Mesothelial cell of epicardium (in vitro differentiated cells): ENCODE results near the gene TMEM54. TPM values are rescaled to one million over a fixed set of nuclear protein-coding genes. Genes with fewer than 3 reads are reported as not detected.

Source experiments
- DNase-seq, 2 experiments: peaks; one replicate each; pipeline ENCODE4 v3.0.0; 2021; ENCODE audit warnings: low spot score in 2 of 2; ENCODE audit not compliant: unreplicated experiment in 2 of 2
- H3K27ac Mint-ChIP-seq: 2 replicates; pipeline ENCODE4 v1.8.0; 2021; ENCODE audit warnings: mixed read lengths
- H3K27me3 Mint-ChIP-seq: 2 replicates; pipeline ENCODE4 v1.8.0; 2021; ENCODE audit warnings: low read depth, mixed read lengths
- H3K36me3 Mint-ChIP-seq: 2 replicates; pipeline ENCODE4 v1.8.0; 2021; ENCODE audit warnings: mixed read lengths
- H3K4me1 Mint-ChIP-seq: 2 replicates; pipeline ENCODE4 v1.8.0; 2021; ENCODE audit warnings: mixed read lengths
- H3K4me3 Mint-ChIP-seq: 2 replicates; pipeline ENCODE4 v1.8.0; 2021; ENCODE audit warnings: mild to moderate bottlenecking, moderate library complexity, mixed read lengths
- H3K9me3 Mint-ChIP-seq: 2 replicates; pipeline ENCODE4 v1.8.0; 2021; ENCODE audit warnings: mixed read lengths
- CTCF ChIP-seq: fragments of 200-600 bp; sonication (generic); IDR thresholded peaks from one replicate; pipeline ENCODE4 v1.5.0; 2021; ENCODE audit warnings: antibody characterized with exemption; ENCODE audit not compliant: unreplicated experiment
- total RNA-seq: library from RNA; stranded (reverse); gene quantifications from 3 replicates; pipeline ENCODE4 v1.2.1, GENCODE V29; 2021

The TMEM54 gene
- total RNA-seq, 1 donor from 2014 or later = 49.0 TPM

- no peak for DNase-seq
- Mint-ChIP-seq H3K4me3 (no peak overlapping the region), H3K9me3 (no peaks in the 10 kb centered on the region), H3K4me1 (peaks cover 24% of the 10 kb centered on the region), H3K27ac (peak overlapping the region; percentile 57), H3K36me3 (no peaks in the 10 kb centered on the region), H3K27me3 (no peaks in the 10 kb centered on the region)
- TF ChIP-seq CTCF = no peak
Measured at GRCh38 chr1:32897082-32898049, 3.8 kb downstream of the TMEM54 start.

- Mint-ChIP-seq H3K36me3 (no peaks in the 10 kb centered on the region), H3K4me3 (no peak overlapping the region), H3K27ac (no peak overlapping the region), H3K27me3 (peaks cover 1% of the 10 kb centered on the region), H3K9me3 (no peaks in the 10 kb centered on the region), H3K4me1 (peaks cover 27% of the 10 kb centered on the region)
- no peak for DNase-seq
- no peak for TF ChIP-seq CTCF
Measured at GRCh38 chr1:32896451-32896850, 4.7 kb downstream of the TMEM54 start.

- Mint-ChIP-seq H3K4me1 (peaks cover 27% of the 10 kb centered on the region), H3K9me3 (no peaks in the 10 kb centered on the region), H3K27me3 (peaks cover 1% of the 10 kb centered on the region), H3K27ac (no peak overlapping the region), H3K4me3 (no peak overlapping the region), H3K36me3 (no peaks in the 10 kb centered on the region)
- no peak for DNase-seq
- TF ChIP-seq CTCF = no peak
Measured at GRCh38 chr1:32895325-32896215, 5.6 kb downstream of the TMEM54 start.

GRCh38 chr1:32894681-32895080 is 6.5 kb downstream of the TMEM54 start:
- Mint-ChIP-seq H3K27me3 (peaks cover 1% of the 10 kb centered on the region), H3K4me1 (peaks cover 26% of the 10 kb centered on the region)
- no peak for DNase-seq

More at GRCh38 chr1:32894681-32895080, 6.5 kb downstream of the TMEM54 start:
- TF ChIP-seq CTCF = no peak
- no peaks in the 10 kb centered on the region for H3K36me3 Mint-ChIP-seq
- no peak overlapping the region for H3K27ac Mint-ChIP-seq
- no peaks in the 10 kb centered on the region for H3K9me3 Mint-ChIP-seq
- H3K4me3 Mint-ChIP-seq = no peak overlapping the region
